Eye (tissue), 1 donor: ENCODE data around the gene RGR.

Source experiments
- DNase-seq: peaks from one replicate; pipeline ENCODE4 v3.0.0-alpha.2; 2015

Gene RGR

GRCh38 chr10:84244651-84245270 lies at the start of gene RGR:
TSS of gene RGR (plus strand) at chr10:84245053. CDS start at chr10:84245091, 38 bp downstream.
- DNase-seq: peak; percentile 95

- DNase-seq: peak; percentile 18
Observed at GRCh38 chr10:84196083-84196482, 48.8 kb upstream of the RGR start.

- no peak for DNase-seq
Observed at GRCh38 chr10:84196941-84197340, 47.9 kb upstream of the RGR start.

- DNase-seq: no peak
Observed at GRCh38 chr10:84197643-84198042, 47.2 kb upstream of the RGR start.

- DNase-seq: no peak
Observed at GRCh38 chr10:84198206-84198915, 46.5 kb upstream of the RGR start.

GRCh38 chr10:84200537-84201243 lies 44.2 kb upstream of the RGR start:
- DNase-seq: no peak

- no peak for DNase-seq
Observed at GRCh38 chr10:84201244-84201606, 43.6 kb upstream of the RGR start.

GRCh38 chr10:84201682-84202081 lies 43.2 kb upstream of the RGR start:
- no peak for DNase-seq

GRCh38 chr10:84202349-84202748 lies 42.5 kb upstream of the RGR start:
- no peak for DNase-seq

- DNase-seq: no peak
Observed at GRCh38 chr10:84204122-84204521, 40.7 kb upstream of the RGR start.

- no peak for DNase-seq
Observed at GRCh38 chr10:84204610-84205009, 40.2 kb upstream of the RGR start.

- DNase-seq: peak; percentile 82
Observed at GRCh38 chr10:84205049-84205852, 39.6 kb upstream of the RGR start.

GRCh38 chr10:84205853-84206525 lies 38.9 kb upstream of the RGR start:
- no peak for DNase-seq

GRCh38 chr10:84208023-84208422 lies 36.8 kb upstream of the RGR start:
- DNase-seq: no peak

GRCh38 chr10:84211566-84211965 lies 33.3 kb upstream of the RGR start:
- no peak for DNase-seq

- DNase-seq: no peak
Observed at GRCh38 chr10:84212014-84212413, 32.8 kb upstream of the RGR start.

GRCh38 chr10:84213076-84213475 lies 31.8 kb upstream of the RGR start:
- DNase-seq: no peak

- no peak for DNase-seq
Observed at GRCh38 chr10:84214046-84214572, 30.7 kb upstream of the RGR start.

GRCh38 chr10:84214612-84215235 lies 30.1 kb upstream of the RGR start:
- DNase-seq: peak; percentile 19

GRCh38 chr10:84216834-84217233 lies 28.0 kb upstream of the RGR start:
- no peak for DNase-seq

GRCh38 chr10:84217746-84218145 lies 27.1 kb upstream of the RGR start:
- DNase-seq: no peak

GRCh38 chr10:84221916-84222315 lies 22.9 kb upstream of the RGR start:
- no peak for DNase-seq
